Measurements from ENCODE around the gene TIMM29. TPM values are rescaled to one million over a fixed set of nuclear protein-coding genes. Genes with fewer than 3 reads are reported as not detected.
A peak's percentile ranks its signal among the peaks of the same experiment; 100 is the strongest.

Gene TIMM29
- total RNA-seq, 4 donors from 2014 or later, result 27.1 to 40.4 (median 32.8) TPM

DNA sequence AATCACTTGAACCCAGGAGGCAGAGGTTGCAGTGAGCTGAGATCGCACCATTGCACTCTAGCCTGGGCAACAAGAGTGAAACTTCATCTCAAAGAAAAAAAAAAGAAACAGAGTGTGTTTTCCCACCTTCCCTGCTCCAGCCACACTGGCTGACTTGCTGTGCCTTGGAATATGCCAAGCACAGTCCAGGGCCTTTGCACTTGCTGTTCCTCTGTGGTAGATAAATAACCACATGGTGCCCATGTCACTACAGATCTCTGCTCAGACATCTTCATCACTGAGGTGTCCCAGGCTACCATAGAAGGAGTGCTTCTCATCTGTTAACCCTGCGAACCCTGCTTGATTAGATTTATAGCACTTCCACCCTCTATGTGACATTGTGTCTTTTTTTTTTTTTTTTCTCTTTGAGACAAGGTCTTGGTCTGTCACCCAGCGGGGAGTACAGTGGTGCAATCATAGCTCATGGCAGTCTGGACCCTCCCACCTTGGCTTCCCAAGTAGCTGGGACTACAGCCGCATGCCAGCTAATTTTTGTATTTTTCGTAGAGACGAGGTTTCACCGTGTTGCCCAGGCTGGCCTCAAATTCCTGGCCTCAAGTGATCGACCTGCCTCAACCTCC, 42.6 kb downstream of the TIMM29 start:
- DNase-seq (ENCODE audit: low spot score in 2 of 2), result no peak
- H3K4me3 ChIP-seq, result no peak overlapping the region
- H3K4me1 ChIP-seq, result peaks cover 0 to 33% (median 15%) of the 10 kb centered on the region in 4 donors
- no peak for TF ChIP-seq CTCF (IDR thresholded peaks at IDR 0.05)
- TF ChIP-seq POLR2A (IDR thresholded peaks at IDR 0.05), result no peak
- no peak for TF ChIP-seq EP300 (IDR thresholded peaks at IDR 0.05)
- WGBS, 2 donors, result 81 to 94% methylated on average over 8 of the region's 8 CpGs
- H3K9me3 ChIP-seq, result no peaks in the 10 kb centered on the region
- H3K27ac ChIP-seq, result no peak overlapping the region
- H3K36me3 ChIP-seq, result peaks cover 0 to 4% (median 0%) of the 10 kb centered on the region in 3 donors
- no peaks in the 10 kb centered on the region for H3K27me3 ChIP-seq

DNA sequence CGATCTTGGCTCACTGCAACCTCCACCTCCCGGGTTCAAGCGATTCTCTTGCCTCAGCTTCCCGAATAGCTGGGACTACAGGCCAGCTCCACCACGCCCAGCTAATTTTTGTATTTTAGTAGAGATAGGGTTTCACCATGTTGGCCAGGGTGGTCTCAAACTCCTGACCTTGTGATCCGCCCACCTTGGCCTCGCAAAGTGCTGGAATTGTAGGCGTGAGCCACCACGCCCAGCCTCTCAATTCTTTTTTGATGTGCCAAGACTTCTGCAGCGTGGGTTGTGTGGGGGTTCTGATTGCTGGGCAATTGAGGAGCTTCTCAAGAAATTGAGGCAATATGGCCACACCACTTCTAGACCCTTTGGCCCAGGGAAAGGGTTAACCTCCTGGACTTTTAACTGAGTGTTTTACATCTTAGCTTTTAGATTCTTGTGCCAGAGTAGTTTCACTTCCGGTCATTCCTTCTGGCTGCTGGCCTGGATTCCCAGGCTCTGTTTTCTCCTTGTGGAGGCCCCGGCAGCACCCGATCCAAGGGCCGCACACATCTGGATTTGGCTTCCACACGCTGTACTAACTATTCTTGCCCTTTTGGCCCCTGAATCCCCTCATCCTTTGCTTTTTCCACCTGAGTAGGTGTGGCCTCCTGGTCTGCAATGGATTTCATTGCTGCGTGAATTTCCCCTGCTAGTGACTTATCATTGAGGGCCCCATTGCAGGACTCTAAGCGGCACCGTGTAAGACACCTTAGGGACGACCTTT, 46.9 kb downstream of the TIMM29 start:
- H3K4me3 ChIP-seq, result peak overlapping the region in 1 of 4 donors; percentile 13
- peaks cover 0 to 39% (median 21%) of the 10 kb centered on the region in 4 donors for H3K4me1 ChIP-seq
- peak overlapping the region; percentile 4 to 78 (median 68) for H3K27ac ChIP-seq
- H3K9me3 ChIP-seq, result no peaks in the 10 kb centered on the region
- DNase-seq (ENCODE audit: low spot score in 2 of 2), result peak in 1 of 2 donors; percentile 48
- WGBS, 2 donors, result 36 to 39% methylated on average over 19 of the region's 19 CpGs
- no peaks in the 10 kb centered on the region for H3K27me3 ChIP-seq
- H3K36me3 ChIP-seq, result peaks cover 0 to 4% (median 0%) of the 10 kb centered on the region in 3 donors
- TF ChIP-seq EP300 (IDR thresholded peaks at IDR 0.05), result no peak
- no peak for TF ChIP-seq POLR2A (IDR thresholded peaks at IDR 0.05)
- TF ChIP-seq CTCF (IDR thresholded peaks at IDR 0.05), result no peak

GRCh38 chr19:10976131-10976892, 47.7 kb downstream of the TIMM29 start:
- H3K27ac ChIP-seq, result peak overlapping the region; percentile 4 to 78 (median 68)
- TF ChIP-seq CTCF (IDR thresholded peaks at IDR 0.05) (no peak), POLR2A (IDR thresholded peaks at IDR 0.05) (no peak), EP300 (IDR thresholded peaks at IDR 0.05) (no peak)
- WGBS, 2 donors, result 56 to 62% methylated on average over 19 of the region's 19 CpGs
- peaks cover 0 to 4% (median 0%) of the 10 kb centered on the region in 3 donors for H3K36me3 ChIP-seq
- no peak for DNase-seq (ENCODE audit: low spot score in 2 of 2)
- no peaks in the 10 kb centered on the region for H3K27me3 ChIP-seq
- peak overlapping the region in 1 of 4 donors; percentile 13 for H3K4me3 ChIP-seq
- H3K9me3 ChIP-seq, result no peaks in the 10 kb centered on the region
- H3K4me1 ChIP-seq, result peaks cover 0 to 37% (median 21%) of the 10 kb centered on the region in 4 donors

GRCh38 chr19:10977742-10978092, 49.1 kb downstream of the TIMM29 start:
- WGBS, 2 donors, result 87 to 91% methylated on average over 5 of the region's 5 CpGs
- H3K36me3 ChIP-seq, result peaks cover 0 to 2% (median 0%) of the 10 kb centered on the region in 3 donors
- no peak for DNase-seq (ENCODE audit: low spot score in 2 of 2)
- H3K9me3 ChIP-seq, result no peaks in the 10 kb centered on the region
- TF ChIP-seq POLR2A (IDR thresholded peaks at IDR 0.05) (no peak), CTCF (IDR thresholded peaks at IDR 0.05) (no peak), EP300 (IDR thresholded peaks at IDR 0.05) (no peak)
- H3K27me3 ChIP-seq, result no peaks in the 10 kb centered on the region
- no peak overlapping the region for H3K27ac ChIP-seq
- H3K4me3 ChIP-seq, result no peak overlapping the region
- peaks cover 0 to 37% (median 21%) of the 10 kb centered on the region in 4 donors for H3K4me1 ChIP-seq

Other genes starting within 250 kb of the TIMM29 start
- 100 to 1,000 TPM in 1 of 4 donors, 10 to 100 TPM in 3; 43.7 to 134 (median 65.3) TPM for gene QTRT1, start 227.4 kb upstream of the TIMM29 start, total RNA-seq
- gene DNM2, start 210.7 kb upstream of the TIMM29 start, total RNA-seq, result 100 to 1,000 TPM in 3 of 4 donors, 10 to 100 TPM in 1; 99.4 to 220 (median 140) TPM
- gene TMED1, start 92.6 kb upstream of the TIMM29 start, total RNA-seq, result 10 to 100 TPM; 18.0 to 33.7 (median 29.7) TPM
- gene C19orf38, start 80.4 kb upstream of the TIMM29 start, total RNA-seq, result 1 to 10 TPM in 2 of 4 donors, under 1 TPM in 2; 0.42 to 4.5 (median 2.4) TPM
- gene CARM1, start 57.3 kb upstream of the TIMM29 start, total RNA-seq, result 10 to 100 TPM; 13.5 to 22.8 (median 14.0) TPM
- 10 to 100 TPM; 50.0 to 69.3 (median 56.4) TPM for gene YIPF2, start 172 bp upstream of the TIMM29 start, total RNA-seq
- 100 to 1,000 TPM in 1 of 4 donors, 10 to 100 TPM in 3; 54.2 to 122 (median 73.9) TPM for gene SMARCA4, start 32.2 kb downstream of the TIMM29 start, total RNA-seq
- 10 to 100 TPM; 22.6 to 45.6 (median 35.7) TPM for gene LDLR, start 160.7 kb downstream of the TIMM29 start, total RNA-seq
- gene SPC24, start 227.0 kb downstream of the TIMM29 start, total RNA-seq, result 10 to 100 TPM in 1 of 4 donors, 1 to 10 TPM in 3; 2.6 to 20.4 (median 4.4) TPM